ENCODE results near the gene MAMDC4. TPM values are rescaled to one million over a fixed set of nuclear protein-coding genes. Genes with fewer than 3 reads are reported as not detected.

MAMDC4 gene
- total RNA-seq, 2 donors from 2014 or later: 11.0 to 61.7 TPM

DNA sequence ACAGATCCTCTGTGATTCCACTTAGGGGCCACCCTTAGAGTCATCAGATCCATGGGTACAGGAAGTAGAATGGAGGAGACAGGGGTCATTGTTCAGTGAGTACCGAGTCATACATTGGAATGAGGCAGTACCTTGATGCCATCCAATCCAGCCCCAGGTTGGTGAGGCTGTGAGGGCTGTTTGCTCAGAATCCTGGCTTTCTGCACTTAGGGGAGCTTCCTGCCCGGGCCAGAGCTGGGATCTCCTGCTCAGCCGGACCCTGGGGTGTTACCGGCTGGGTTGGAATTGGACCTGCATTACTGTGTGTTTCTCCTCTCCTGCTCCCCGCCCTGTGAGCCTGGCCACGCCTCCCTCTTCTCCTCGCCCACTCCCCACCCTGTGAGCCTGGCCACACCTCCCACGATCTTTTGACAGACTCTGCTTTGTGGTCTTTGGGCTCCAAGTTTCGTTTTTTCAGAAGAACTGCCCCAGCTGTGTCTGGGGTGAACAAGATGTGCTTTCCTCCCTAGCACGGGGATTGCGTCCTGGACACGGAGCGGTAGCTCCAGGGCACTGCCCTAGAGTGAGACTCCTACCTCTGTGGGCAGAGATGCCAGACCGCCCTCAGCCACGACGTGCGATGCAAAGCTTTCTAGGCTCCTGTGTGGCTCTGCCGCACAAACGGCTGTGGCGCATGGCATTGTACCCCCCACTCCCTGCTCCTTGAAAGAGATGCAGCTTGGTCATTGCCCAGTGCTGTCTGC, 49.5 kb downstream of the MAMDC4 start:
- Histone ChIP-seq H3K27ac (peak overlapping the region; percentile 99), H3K36me3 (no peaks in the 10 kb centered on the region), H3K4me3 (peak overlapping the region; percentile 8), H3K9ac (ENCODE audit: low read depth in 2 of 2, low read length in 2 of 2) (peak overlapping the region; percentile 73 to 97), H3K9me3 (no peaks in the 10 kb centered on the region), H3K4me1 (peaks cover 29% of the 10 kb centered on the region), H3K27me3 (no peaks in the 10 kb centered on the region)
- DNase-seq: peak; percentile 82
- TF ChIP-seq, protein P1, sequence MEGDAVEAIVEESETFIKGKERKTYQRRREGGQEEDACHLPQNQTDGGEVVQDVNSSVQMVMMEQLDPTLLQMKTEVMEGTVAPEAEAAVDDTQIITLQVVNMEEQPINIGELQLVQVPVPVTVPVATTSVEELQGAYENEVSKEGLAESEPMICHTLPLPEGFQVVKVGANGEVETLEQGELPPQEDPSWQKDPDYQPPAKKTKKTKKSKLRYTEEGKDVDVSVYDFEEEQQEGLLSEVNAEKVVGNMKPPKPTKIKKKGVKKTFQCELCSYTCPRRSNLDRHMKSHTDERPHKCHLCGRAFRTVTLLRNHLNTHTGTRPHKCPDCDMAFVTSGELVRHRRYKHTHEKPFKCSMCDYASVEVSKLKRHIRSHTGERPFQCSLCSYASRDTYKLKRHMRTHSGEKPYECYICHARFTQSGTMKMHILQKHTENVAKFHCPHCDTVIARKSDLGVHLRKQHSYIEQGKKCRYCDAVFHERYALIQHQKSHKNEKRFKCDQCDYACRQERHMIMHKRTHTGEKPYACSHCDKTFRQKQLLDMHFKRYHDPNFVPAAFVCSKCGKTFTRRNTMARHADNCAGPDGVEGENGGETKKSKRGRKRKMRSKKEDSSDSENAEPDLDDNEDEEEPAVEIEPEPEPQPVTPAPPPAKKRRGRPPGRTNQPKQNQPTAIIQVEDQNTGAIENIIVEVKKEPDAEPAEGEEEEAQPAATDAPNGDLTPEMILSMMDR (IDR thresholded peaks at IDR 0.05): no peak
- intact Hi-C loops (cut with DNase I): no loop called here

DNA sequence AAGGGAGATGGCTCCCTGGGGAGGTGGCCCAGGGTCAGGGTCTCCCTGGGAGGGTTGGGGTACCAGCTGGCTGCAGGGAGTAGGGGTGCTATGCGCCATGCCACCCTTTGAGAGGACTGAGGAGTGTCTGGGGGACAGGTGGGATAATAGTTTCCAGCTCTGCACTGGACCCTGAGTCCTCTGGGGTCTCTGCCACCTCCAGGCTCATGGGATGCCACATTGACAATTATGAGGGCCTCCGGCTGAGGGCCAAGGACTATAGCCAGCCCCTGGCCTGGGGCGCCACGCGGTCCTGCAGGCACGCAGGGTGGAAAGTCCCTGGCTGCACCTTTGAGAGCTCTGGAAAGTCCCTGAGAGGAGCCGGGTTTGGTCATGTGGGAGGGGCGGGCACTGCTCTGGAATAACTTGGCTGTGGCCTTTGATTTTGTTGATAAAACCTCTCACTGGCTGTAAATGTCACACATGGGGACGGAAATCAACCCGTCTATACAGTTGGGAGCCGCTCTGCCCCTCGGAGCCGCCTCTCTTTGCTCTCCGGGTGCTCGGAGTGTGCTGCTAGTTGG, 50.2 kb downstream of the MAMDC4 start:
- TF ChIP-seq, protein P1 (IDR thresholded peaks at IDR 0.05): no peak
- intact Hi-C loops (cut with DNase I): no loop called here
- H3K4me3 ChIP-seq: peak overlapping the region; percentile 8
- H3K27ac ChIP-seq: peak overlapping the region; percentile 99
- DNase-seq: peak; percentile 95
- peak overlapping the region; percentile 73 to 97 for H3K9ac ChIP-seq (ENCODE audit: low read depth in 2 of 2, low read length in 2 of 2)
- peaks cover 1% of the 10 kb centered on the region for H3K36me3 ChIP-seq
- H3K9me3 ChIP-seq: no peaks in the 10 kb centered on the region
- peaks cover 29% of the 10 kb centered on the region for H3K4me1 ChIP-seq
- H3K27me3 ChIP-seq: no peaks in the 10 kb centered on the region

DNA sequence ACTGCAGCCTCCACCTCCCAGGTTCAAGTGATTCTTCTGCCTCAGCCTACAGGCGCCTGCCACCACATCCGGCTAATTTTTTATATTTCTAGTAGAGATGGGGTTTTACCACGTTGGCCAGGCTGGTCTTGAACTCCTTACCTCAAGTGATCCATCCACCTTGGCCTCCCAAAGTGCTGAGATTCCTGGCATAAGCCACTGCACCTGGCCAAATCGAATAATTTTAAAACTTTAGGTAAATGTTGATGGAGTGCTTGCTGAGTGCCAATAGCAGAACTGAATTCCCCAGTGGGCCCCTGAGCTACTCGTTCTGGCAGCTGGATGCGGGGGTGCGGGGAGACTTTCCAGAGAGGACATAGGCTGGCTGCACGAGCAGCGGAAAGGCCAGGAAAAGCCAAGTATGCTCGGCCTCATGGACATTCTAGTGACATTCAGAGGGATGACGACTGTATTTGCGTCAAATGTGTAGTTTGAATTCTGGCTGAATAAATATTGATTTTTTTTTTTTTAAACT, 51.0 kb downstream of the MAMDC4 start:
- peak overlapping the region; percentile 47 to 97 for H3K9ac ChIP-seq (ENCODE audit: low read depth in 2 of 2, low read length in 2 of 2)
- no peaks in the 10 kb centered on the region for H3K9me3 ChIP-seq
- TF ChIP-seq, protein P1 (IDR thresholded peaks at IDR 0.05): no peak
- DNase-seq: no peak
- peak overlapping the region; percentile 99 for H3K27ac ChIP-seq
- peaks cover 29% of the 10 kb centered on the region for H3K4me1 ChIP-seq
- H3K36me3 ChIP-seq: peaks cover 9% of the 10 kb centered on the region
- intact Hi-C loops (cut with DNase I): no loop called here
- H3K27me3 ChIP-seq: no peaks in the 10 kb centered on the region
- no peak overlapping the region for H3K4me3 ChIP-seq

DNA sequence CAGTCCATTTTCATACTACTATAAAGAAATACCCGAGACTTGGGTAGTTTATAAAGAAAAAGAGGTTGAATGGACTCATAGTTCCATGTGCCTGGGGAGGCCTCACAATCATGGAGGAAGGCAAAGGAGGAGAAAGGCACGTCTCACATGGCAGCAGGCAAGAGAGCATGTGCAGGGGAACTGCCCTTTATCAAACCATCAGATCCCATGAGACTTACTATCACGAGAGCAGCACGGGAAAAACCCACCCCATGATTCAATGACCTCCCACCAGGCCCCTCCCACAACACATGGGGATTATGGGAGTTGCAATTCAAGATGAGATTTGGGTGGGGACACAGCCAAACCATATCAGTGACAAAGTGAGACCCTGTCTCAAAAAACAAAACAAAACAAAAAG, 54.1 kb downstream of the MAMDC4 start:
- Histone ChIP-seq H3K9ac (ENCODE audit: low read depth in 2 of 2, low read length in 2 of 2) (no peak overlapping the region), H3K4me1 (peaks cover 18% of the 10 kb centered on the region), H3K27ac (no peak overlapping the region), H3K9me3 (no peaks in the 10 kb centered on the region), H3K4me3 (no peak overlapping the region), H3K27me3 (no peaks in the 10 kb centered on the region), H3K36me3 (peaks cover 10% of the 10 kb centered on the region)
- intact Hi-C loops (cut with DNase I): no loop called here
- TF ChIP-seq, protein P1 (IDR thresholded peaks at IDR 0.05): no peak
- no peak for DNase-seq

DNA sequence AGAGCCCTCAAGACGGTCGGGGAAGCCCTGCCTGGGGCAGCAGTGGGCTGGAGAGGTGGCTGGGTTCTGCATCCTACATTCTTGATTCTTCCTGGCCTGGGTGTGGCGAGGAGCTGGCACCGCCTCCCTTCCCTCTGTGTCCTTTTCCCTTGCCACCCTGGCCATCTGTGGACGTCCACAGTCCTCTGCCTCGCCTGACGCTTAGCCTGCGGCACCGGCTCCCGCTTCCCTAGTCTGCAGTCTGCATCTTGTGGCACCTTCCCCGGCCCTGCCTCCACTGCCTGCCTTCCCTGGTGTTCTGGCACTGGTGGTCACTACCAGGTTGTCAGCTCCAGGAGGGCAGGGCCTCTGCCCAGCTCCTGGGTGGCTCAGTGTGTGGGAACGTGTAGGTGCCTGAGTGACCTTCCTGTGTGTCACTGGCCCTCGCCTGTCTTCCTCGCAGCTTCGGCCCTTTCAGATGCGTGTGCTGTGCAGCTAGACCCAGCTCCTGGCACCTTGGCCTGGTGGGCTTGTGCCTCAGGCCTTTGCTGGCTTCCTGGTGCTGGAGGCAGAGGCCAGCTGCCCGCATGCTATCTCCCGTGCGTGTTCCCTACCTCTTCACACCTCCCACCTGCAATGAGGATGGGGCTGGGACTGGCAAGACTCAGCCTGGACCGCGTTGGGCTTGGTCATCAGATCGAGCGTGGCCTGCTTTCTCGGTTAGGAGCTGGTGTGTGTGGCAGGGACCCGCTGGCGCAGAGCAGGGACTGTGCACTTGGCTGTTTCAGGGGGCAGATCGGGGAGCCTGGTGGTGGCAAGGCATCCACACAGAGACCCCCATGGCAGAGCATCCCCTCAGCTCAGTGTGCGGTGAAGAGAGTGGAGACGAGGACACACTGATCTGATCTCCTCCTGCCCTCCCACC, 55.1 kb downstream of the MAMDC4 start:
- H3K27me3 ChIP-seq: no peaks in the 10 kb centered on the region
- intact Hi-C loops (cut with DNase I): no loop called here
- no peak overlapping the region for H3K27ac ChIP-seq
- DNase-seq: no peak
- H3K9ac ChIP-seq (ENCODE audit: low read depth in 2 of 2, low read length in 2 of 2): no peak overlapping the region
- H3K4me1 ChIP-seq: peaks cover 8% of the 10 kb centered on the region
- H3K9me3 ChIP-seq: no peaks in the 10 kb centered on the region
- no peak overlapping the region for H3K4me3 ChIP-seq
- TF ChIP-seq, protein P1 (IDR thresholded peaks at IDR 0.05): no peak
- H3K36me3 ChIP-seq: peaks cover 10% of the 10 kb centered on the region
